SK-N-SH (cell line): ENCODE measurements around the gene NRCAM.
"Not testable (repeated sequence)": the region's sequence is repeated elsewhere in the genome, so short reads cannot be mapped to it uniquely, and the experiment has no call there.

Source experiments
- EP300 ChIP-seq, 2 experiments: IDR thresholded peaks; 2 replicates each; pipeline versions ENCODE4 v1.4.0 to v1.6.1; 2012; ENCODE audit warnings: borderline replicate concordance in 1 of 2, low read depth in 1 of 2, low read length in 1 of 2
- EZH2phosphoT487 ChIP-seq: fragments of 200-600 bp; sonication (generic); IDR thresholded peaks from 2 replicates; pipeline ENCODE4 v1.6.1; 2017; ENCODE audit warnings: low read depth, mixed run types, mild to moderate bottlenecking, antibody characterized with exemption, moderate library complexity, borderline replicate concordance
- GABPA ChIP-seq: IDR thresholded peaks from 2 replicates; pipeline ENCODE4 v1.4.0; 2012; ENCODE audit warnings: low read depth, mild to moderate bottlenecking
- MEF2A ChIP-seq: IDR thresholded peaks from 2 replicates; pipeline ENCODE4 v1.4.0; 2012; ENCODE audit warnings: low read depth, borderline replicate concordance
- RCOR1 ChIP-seq: fragments of 150-350 bp; IDR thresholded peaks from 2 replicates; pipeline ENCODE4 v1.6.1; 2017; ENCODE audit warnings: antibody characterized with exemption, low read length
- RFX5 ChIP-seq: IDR thresholded peaks from 2 replicates; pipeline ENCODE4 v1.6.1; 2012; ENCODE audit warnings: mild to moderate bottlenecking, improper control_type of control experiment, low read length
- SIN3A ChIP-seq: IDR thresholded peaks from 2 replicates; pipeline ENCODE4 v1.6.1; 2012; ENCODE audit warnings: low read depth, mild to moderate bottlenecking, low read length, moderate library complexity, borderline replicate concordance
- TCF12 ChIP-seq: IDR thresholded peaks from 2 replicates; pipeline ENCODE4 v1.4.0; 2012
- TF ChIP-seq, protein P1 (sequence below): IDR thresholded peaks from 2 replicates; pipeline ENCODE4; 2012
- TF ChIP-seq, protein P2 (sequence below): fragments of 200-600 bp; sonication (generic); IDR thresholded peaks from 2 replicates; pipeline ENCODE4 v1.6.1; 2017; ENCODE audit warnings: antibody characterized with exemption, mild to moderate bottlenecking, moderate library complexity
- TF ChIP-seq, protein P3 (sequence below): IDR thresholded peaks from 2 replicates; pipeline ENCODE4 v1.6.1; 2012; ENCODE audit warnings: mild to moderate bottlenecking, low read depth, low read length, moderate library complexity
- TF ChIP-seq, protein P4 (sequence below): fragments of 150-350 bp; IDR thresholded peaks from 2 replicates; pipeline ENCODE4 v1.6.1; 2016; ENCODE audit warnings: mild to moderate bottlenecking, low read depth, low read length
- TF ChIP-seq, protein P5 (sequence below): IDR thresholded peaks from 2 replicates; pipeline ENCODE4 v1.4.0; 2012; ENCODE audit warnings: low read depth
- TF ChIP-seq, protein P6 (sequence below): fragments of 150-350 bp; IDR thresholded peaks from 2 replicates; pipeline ENCODE4 v1.6.1; 2017; ENCODE audit warnings: antibody characterized with exemption, low read length, low read depth, borderline replicate concordance

DNA sequence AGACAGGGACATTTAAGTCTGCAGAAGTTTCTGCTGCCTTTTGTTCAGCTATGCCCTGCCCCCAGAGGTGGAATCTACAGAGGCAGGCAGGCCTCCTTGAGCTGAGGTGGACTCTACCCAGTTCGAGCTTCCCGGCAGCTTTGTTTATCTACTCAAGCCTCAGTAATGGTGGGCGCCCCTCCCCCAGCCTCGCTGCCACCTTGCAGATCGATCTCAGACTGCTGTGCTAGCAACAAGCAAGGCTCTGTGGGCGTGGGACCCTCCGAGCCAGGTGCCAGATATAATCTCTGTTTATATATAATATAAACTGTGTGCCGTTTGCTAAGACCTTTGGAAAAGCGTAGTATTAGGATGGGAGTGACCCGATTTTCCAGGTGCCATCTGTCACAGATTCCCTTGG, 63.1 kb downstream of the NRCAM start:
- TF ChIP-seq, protein P1, sequence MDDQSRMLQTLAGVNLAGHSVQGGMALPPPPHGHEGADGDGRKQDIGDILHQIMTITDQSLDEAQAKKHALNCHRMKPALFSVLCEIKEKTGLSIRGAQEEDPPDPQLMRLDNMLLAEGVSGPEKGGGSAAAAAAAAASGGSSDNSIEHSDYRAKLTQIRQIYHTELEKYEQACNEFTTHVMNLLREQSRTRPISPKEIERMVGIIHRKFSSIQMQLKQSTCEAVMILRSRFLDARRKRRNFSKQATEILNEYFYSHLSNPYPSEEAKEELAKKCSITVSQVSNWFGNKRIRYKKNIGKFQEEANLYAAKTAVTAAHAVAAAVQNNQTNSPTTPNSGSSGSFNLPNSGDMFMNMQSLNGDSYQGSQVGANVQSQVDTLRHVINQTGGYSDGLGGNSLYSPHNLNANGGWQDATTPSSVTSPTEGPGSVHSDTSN: not testable (repeated sequence)
- TF ChIP-seq, protein P2, sequence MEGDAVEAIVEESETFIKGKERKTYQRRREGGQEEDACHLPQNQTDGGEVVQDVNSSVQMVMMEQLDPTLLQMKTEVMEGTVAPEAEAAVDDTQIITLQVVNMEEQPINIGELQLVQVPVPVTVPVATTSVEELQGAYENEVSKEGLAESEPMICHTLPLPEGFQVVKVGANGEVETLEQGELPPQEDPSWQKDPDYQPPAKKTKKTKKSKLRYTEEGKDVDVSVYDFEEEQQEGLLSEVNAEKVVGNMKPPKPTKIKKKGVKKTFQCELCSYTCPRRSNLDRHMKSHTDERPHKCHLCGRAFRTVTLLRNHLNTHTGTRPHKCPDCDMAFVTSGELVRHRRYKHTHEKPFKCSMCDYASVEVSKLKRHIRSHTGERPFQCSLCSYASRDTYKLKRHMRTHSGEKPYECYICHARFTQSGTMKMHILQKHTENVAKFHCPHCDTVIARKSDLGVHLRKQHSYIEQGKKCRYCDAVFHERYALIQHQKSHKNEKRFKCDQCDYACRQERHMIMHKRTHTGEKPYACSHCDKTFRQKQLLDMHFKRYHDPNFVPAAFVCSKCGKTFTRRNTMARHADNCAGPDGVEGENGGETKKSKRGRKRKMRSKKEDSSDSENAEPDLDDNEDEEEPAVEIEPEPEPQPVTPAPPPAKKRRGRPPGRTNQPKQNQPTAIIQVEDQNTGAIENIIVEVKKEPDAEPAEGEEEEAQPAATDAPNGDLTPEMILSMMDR: not testable (repeated sequence)
- not testable (repeated sequence) for TF ChIP-seq TCF12; EP300 (IDR thresholded peaks at IDR 0.05; ENCODE audit: borderline replicate concordance in 1 of 2, low read depth in 1 of 2, low read length in 1 of 2); MEF2A; RFX5; SIN3A; EZH2phosphoT487; GABPA; RCOR1
- TF ChIP-seq, protein P3, sequence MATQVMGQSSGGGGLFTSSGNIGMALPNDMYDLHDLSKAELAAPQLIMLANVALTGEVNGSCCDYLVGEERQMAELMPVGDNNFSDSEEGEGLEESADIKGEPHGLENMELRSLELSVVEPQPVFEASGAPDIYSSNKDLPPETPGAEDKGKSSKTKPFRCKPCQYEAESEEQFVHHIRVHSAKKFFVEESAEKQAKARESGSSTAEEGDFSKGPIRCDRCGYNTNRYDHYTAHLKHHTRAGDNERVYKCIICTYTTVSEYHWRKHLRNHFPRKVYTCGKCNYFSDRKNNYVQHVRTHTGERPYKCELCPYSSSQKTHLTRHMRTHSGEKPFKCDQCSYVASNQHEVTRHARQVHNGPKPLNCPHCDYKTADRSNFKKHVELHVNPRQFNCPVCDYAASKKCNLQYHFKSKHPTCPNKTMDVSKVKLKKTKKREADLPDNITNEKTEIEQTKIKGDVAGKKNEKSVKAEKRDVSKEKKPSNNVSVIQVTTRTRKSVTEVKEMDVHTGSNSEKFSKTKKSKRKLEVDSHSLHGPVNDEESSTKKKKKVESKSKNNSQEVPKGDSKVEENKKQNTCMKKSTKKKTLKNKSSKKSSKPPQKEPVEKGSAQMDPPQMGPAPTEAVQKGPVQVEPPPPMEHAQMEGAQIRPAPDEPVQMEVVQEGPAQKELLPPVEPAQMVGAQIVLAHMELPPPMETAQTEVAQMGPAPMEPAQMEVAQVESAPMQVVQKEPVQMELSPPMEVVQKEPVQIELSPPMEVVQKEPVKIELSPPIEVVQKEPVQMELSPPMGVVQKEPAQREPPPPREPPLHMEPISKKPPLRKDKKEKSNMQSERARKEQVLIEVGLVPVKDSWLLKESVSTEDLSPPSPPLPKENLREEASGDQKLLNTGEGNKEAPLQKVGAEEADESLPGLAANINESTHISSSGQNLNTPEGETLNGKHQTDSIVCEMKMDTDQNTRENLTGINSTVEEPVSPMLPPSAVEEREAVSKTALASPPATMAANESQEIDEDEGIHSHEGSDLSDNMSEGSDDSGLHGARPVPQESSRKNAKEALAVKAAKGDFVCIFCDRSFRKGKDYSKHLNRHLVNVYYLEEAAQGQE: not testable (repeated sequence)
- TF ChIP-seq, protein P4, sequence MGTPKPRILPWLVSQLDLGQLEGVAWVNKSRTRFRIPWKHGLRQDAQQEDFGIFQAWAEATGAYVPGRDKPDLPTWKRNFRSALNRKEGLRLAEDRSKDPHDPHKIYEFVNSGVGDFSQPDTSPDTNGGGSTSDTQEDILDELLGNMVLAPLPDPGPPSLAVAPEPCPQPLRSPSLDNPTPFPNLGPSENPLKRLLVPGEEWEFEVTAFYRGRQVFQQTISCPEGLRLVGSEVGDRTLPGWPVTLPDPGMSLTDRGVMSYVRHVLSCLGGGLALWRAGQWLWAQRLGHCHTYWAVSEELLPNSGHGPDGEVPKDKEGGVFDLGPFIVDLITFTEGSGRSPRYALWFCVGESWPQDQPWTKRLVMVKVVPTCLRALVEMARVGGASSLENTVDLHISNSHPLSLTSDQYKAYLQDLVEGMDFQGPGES: not testable (repeated sequence)
- TF ChIP-seq, protein P5, sequence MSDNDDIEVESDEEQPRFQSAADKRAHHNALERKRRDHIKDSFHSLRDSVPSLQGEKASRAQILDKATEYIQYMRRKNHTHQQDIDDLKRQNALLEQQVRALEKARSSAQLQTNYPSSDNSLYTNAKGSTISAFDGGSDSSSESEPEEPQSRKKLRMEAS: not testable (repeated sequence)
- TF ChIP-seq, protein P6, sequence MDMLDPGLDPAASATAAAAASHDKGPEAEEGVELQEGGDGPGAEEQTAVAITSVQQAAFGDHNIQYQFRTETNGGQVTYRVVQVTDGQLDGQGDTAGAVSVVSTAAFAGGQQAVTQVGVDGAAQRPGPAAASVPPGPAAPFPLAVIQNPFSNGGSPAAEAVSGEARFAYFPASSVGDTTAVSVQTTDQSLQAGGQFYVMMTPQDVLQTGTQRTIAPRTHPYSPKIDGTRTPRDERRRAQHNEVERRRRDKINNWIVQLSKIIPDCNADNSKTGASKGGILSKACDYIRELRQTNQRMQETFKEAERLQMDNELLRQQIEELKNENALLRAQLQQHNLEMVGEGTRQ: not testable (repeated sequence)
